Upper lobe of left lung (tissue), 4 donors: ENCODE results near the gene SCO1.

Source experiments
- EP300 ChIP-seq, 4 donors: sonication (generic); formaldehyde crosslinking; IDR thresholded peaks; one replicate each; pipeline ENCODE4 v1.5.1; 2017; ENCODE audit warnings: antibody characterized with exemption in 4 of 4, control low read depth in 2 of 4
- POLR2A ChIP-seq, 4 donors: fragments of 450-650 bp; IDR thresholded peaks; one replicate each; pipeline ENCODE4 v1.5.1; 2016 to 2017; ENCODE audit warnings: antibody characterized with exemption in 4 of 4, mild to moderate bottlenecking in 2 of 4
- TF ChIP-seq, protein P1 (sequence below), 6 experiments: fragments of 450-650 bp in 4 of 6; fragments of 200-600 bp in 2 of 6; sonication (generic) in 2 of 6; IDR thresholded peaks; one replicate each; pipeline ENCODE4 v1.5.1; 2016 to 2019; ENCODE audit warnings: antibody characterized with exemption in 6 of 6

DNA sequence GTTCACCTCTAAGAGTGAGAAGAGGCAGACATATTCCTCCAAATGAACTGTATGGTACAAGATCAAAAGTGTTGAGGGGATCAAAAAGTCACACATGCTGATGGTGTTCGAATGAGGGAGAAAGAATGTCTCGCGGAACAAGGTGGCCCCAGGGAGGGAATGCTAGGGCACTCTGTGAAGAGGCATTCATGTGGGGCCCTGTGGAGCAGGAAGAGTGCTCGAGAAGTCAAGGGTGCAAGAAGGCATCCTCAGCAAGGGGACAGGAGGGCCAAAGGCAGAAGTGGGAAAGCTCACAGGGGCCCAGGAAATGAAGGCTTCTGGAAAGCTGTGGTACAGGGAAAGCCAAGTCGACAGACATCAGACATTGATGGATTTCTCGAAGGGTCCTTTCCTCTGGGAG lies 34.1 kb downstream of the SCO1 start:
- TF ChIP-seq, protein P1, sequence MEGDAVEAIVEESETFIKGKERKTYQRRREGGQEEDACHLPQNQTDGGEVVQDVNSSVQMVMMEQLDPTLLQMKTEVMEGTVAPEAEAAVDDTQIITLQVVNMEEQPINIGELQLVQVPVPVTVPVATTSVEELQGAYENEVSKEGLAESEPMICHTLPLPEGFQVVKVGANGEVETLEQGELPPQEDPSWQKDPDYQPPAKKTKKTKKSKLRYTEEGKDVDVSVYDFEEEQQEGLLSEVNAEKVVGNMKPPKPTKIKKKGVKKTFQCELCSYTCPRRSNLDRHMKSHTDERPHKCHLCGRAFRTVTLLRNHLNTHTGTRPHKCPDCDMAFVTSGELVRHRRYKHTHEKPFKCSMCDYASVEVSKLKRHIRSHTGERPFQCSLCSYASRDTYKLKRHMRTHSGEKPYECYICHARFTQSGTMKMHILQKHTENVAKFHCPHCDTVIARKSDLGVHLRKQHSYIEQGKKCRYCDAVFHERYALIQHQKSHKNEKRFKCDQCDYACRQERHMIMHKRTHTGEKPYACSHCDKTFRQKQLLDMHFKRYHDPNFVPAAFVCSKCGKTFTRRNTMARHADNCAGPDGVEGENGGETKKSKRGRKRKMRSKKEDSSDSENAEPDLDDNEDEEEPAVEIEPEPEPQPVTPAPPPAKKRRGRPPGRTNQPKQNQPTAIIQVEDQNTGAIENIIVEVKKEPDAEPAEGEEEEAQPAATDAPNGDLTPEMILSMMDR (IDR thresholded peaks at IDR 0.05): no peak
- TF ChIP-seq EP300 (IDR thresholded peaks at IDR 0.05) (no peak), POLR2A (IDR thresholded peaks at IDR 0.05) (no peak)
